ENCODE results near the gene MCRIP2. TPM values are rescaled to one million over a fixed set of nuclear protein-coding genes. Genes with fewer than 3 reads are reported as not detected.
"Not testable (repeated sequence)": the region's sequence is repeated elsewhere in the genome, so short reads cannot be mapped to it uniquely, and the experiment has no call there.

The MCRIP2 gene
- total RNA-seq, 1 experiment from 2014 or later = 22.4 TPM

DNA sequence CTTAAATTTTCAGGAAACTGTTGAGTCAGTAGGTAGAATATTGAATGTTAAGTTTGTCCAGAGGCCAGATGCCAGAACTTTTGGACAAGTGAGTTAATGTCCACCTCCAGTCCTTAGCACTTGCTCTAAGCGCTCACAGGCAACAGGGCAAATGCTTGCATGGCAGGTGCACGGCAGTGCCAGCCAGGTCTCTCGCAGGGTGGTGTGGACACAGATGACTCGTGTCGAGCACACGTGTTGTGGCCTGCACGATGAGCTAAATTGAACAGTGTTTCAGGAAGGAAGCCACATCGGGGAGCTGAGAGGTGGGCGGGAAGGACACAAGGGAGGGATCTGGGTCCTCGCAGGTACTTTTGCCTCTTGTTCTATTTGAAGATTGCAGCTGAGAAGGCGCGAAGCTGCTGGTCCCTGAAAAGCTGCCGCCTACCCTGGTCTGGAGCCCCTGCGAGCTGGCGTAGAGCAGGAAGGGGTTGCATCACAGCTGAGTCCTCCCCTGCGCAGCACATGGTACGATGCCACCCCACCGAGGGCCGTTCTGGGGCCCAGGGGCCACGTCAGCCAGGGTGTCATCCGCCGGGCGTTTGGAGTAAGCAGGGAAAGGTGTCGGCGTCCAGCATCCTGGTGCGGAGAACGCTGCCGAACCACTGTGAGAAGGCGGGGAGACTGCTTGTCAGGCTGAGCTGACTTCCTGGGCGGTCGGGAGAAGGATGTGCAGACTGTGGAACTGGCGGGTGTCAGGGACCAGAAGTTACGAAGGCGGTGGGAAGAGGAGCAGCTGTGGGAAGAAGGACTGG, 45.5 kb upstream of the MCRIP2 start:
- TF ChIP-seq EZH2 (IDR thresholded peaks at IDR 0.05; ENCODE audit: borderline replicate concordance, low read depth, low read length, poor library complexity, severe bottlenecking) = no peak
- TF ChIP-seq, protein P1, sequence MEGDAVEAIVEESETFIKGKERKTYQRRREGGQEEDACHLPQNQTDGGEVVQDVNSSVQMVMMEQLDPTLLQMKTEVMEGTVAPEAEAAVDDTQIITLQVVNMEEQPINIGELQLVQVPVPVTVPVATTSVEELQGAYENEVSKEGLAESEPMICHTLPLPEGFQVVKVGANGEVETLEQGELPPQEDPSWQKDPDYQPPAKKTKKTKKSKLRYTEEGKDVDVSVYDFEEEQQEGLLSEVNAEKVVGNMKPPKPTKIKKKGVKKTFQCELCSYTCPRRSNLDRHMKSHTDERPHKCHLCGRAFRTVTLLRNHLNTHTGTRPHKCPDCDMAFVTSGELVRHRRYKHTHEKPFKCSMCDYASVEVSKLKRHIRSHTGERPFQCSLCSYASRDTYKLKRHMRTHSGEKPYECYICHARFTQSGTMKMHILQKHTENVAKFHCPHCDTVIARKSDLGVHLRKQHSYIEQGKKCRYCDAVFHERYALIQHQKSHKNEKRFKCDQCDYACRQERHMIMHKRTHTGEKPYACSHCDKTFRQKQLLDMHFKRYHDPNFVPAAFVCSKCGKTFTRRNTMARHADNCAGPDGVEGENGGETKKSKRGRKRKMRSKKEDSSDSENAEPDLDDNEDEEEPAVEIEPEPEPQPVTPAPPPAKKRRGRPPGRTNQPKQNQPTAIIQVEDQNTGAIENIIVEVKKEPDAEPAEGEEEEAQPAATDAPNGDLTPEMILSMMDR (conservative IDR thresholded peaks at IDR 0.05; ENCODE audit: low read depth, low read length) = no peak
- Histone ChIP-seq H3K36me3 (ENCODE audit: insufficient read depth, low read length, poor library complexity, severe bottlenecking) (peaks cover 5% of the 10 kb centered on the region), H3K4me3 (ENCODE audit: low read depth, low read length, poor library complexity, severe bottlenecking) (no peak overlapping the region), H3K9me3 (ENCODE audit: low read depth, low read length, poor library complexity, severe bottlenecking) (no peaks in the 10 kb centered on the region), H3K4me1 (ENCODE audit: insufficient read depth, low read length, poor library complexity, severe bottlenecking) (peaks cover 2% of the 10 kb centered on the region), H3K27me3 (replicated peaks; ENCODE audit: insufficient read depth, low read depth, low read length, poor library complexity) (no peaks in the 10 kb centered on the region), H3K27ac (ENCODE audit: low read depth, low read length, poor library complexity, severe bottlenecking) (no peak overlapping the region)
- intact Hi-C loops (cut with micrococcal nuclease; ENCODE audit: unreplicated experiment) = no loop called here
- CTCF ChIA-PET = interaction anchor here (0.7 kb wide), 1 partner anchor 234 kb away, joined by 3 read pairs; no protein-coding TSS in a partner anchor
- POLR2A ChIA-PET (ENCODE audit: low non-redundant PET) = no interaction called here
- DNase-seq (ENCODE audit: low spot score) = no peak
- no TSS peak for BruUV-seq (replicated peaks)

DNA sequence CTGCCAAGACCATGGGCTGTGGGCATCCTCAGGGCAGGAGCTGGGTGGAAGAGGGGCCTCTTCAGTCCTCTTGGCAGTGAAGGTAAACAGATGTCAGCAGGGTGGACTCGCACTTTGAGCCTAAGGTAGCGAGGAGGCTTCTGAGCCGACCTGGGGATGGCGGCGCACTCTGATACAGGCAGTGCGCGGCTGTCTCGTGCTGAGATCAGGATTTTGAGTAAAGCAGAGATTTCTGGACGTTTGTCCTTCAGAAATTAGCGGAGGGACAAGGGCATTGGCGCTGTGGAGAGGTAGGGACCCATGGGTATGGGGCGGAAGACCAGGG, 44.9 kb upstream of the MCRIP2 start:
- ChIA-PET POLR2A (ENCODE audit: low non-redundant PET) (no interaction called here), CTCF (no interaction called here)
- no peaks in the 10 kb centered on the region for H3K27me3 ChIP-seq (replicated peaks; ENCODE audit: insufficient read depth, low read depth, low read length, poor library complexity)
- intact Hi-C loops (cut with micrococcal nuclease; ENCODE audit: unreplicated experiment) = no loop called here
- H3K36me3 ChIP-seq (ENCODE audit: insufficient read depth, low read length, poor library complexity, severe bottlenecking) = peaks cover 5% of the 10 kb centered on the region
- H3K9me3 ChIP-seq (ENCODE audit: low read depth, low read length, poor library complexity, severe bottlenecking) = no peaks in the 10 kb centered on the region
- TF ChIP-seq, protein P1 (conservative IDR thresholded peaks at IDR 0.05; ENCODE audit: low read depth, low read length) = no peak
- no peak for TF ChIP-seq EZH2 (IDR thresholded peaks at IDR 0.05; ENCODE audit: borderline replicate concordance, low read depth, low read length, poor library complexity, severe bottlenecking)
- H3K27ac ChIP-seq (ENCODE audit: low read depth, low read length, poor library complexity, severe bottlenecking) = no peak overlapping the region
- H3K4me1 ChIP-seq (ENCODE audit: insufficient read depth, low read length, poor library complexity, severe bottlenecking) = no peaks in the 10 kb centered on the region
- BruUV-seq (replicated peaks) = no TSS peak
- H3K4me3 ChIP-seq (ENCODE audit: low read depth, low read length, poor library complexity, severe bottlenecking) = no peak overlapping the region
- no peak for DNase-seq (ENCODE audit: low spot score)

DNA sequence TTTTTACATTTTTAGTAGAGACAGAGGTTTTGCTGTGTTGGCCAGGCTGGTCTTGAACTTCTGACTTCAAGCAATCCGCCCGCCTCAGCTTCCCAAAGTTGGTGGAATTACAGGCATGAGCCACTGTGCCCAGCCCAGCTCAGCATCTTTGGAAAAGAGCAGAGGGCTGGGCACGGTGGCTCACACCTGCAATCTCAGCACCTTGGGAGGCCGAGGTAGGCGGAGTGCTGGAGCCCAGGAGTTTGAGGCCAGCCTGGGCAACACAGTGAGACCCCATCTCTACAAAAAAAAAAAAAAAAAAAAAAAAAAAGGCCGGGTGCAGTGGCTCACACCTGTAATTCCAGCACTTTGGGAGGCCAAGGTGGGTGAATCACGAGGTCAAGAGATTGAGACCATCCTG, 44.0 kb upstream of the MCRIP2 start:
- intact Hi-C loops (cut with micrococcal nuclease; ENCODE audit: unreplicated experiment); BruUV-seq (replicated peaks); H3K36me3 ChIP-seq (ENCODE audit: insufficient read depth, low read length, poor library complexity, severe bottlenecking); POLR2A ChIA-PET (ENCODE audit: low non-redundant PET); H3K27me3 ChIP-seq (replicated peaks; ENCODE audit: insufficient read depth, low read depth, low read length, poor library complexity); H3K27ac ChIP-seq (ENCODE audit: low read depth, low read length, poor library complexity, severe bottlenecking); DNase-seq (ENCODE audit: low spot score); H3K4me3 ChIP-seq (ENCODE audit: low read depth, low read length, poor library complexity, severe bottlenecking); H3K4me1 ChIP-seq (ENCODE audit: insufficient read depth, low read length, poor library complexity, severe bottlenecking); H3K9me3 ChIP-seq (ENCODE audit: low read depth, low read length, poor library complexity, severe bottlenecking): not testable (repeated sequence)
- CTCF ChIA-PET = interaction anchor here (0.7 kb wide), 1 partner anchor 9 kb away, joined by 5 read pairs; no protein-coding TSS in a partner anchor

Data from A673 (cell line).